H1 (cell line): Measurements from ENCODE around the gene SLFN5. TPM values are rescaled to one million over a fixed set of nuclear protein-coding genes. Genes with fewer than 3 reads are reported as not detected.

ENCODE experiments used
- CTCF ChIA-PET: fragments of 300-600 bp; sonication (Branson Sonifier 250); formaldehyde crosslinking; loops from one replicate; lab custom pipeline; 2021; ENCODE audit not compliant: partially characterized antibody; lab: Charles Lee
- POLR2A ChIA-PET: fragments of 300-600 bp; sonication (Branson Sonifier 250); formaldehyde crosslinking; loops from one replicate; lab custom pipeline; 2021; ENCODE audit warnings: inconsistent platforms; ENCODE audit not compliant: partially characterized antibody; lab: Charles Lee
- DNase-seq, 2 experiments: peaks; one replicate each; pipeline versions ENCODE4 v3.0.0 to v3.0.0-alpha.2; 2010 to 2022; ENCODE audit warnings: low spot score in 2 of 2, low read depth in 1 of 2, mixed read lengths in 1 of 2
- FAIRE-seq: peaks from 2 replicates; lab custom pipeline; 2011; peaks lifted over from hg19 to GRCh38; lab: Jason Lieb, UNC
- H2AFZ ChIP-seq: 2 replicates; pipeline ENCODE4 v1.8.1; 2012; ENCODE audit warnings: low read length, inconsistent platforms
- H2AK5ac ChIP-seq: 2 replicates; pipeline ENCODE4 v1.6.1; 2013; ENCODE audit warnings: low read depth, low read length
- H2BK120ac ChIP-seq: replicated peaks from 2 replicates; pipeline ENCODE3; 2013; ENCODE audit warnings: low read depth, low read length, inconsistent platforms
- H2BK12ac ChIP-seq: 2 replicates; pipeline ENCODE4 v1.6.1; 2013; ENCODE audit warnings: low read depth, low read length
- H2BK15ac ChIP-seq: 2 replicates; pipeline ENCODE4 v1.6.1; 2013; ENCODE audit warnings: low read length
- H2BK20ac ChIP-seq: 2 replicates; pipeline ENCODE4 v1.6.1; 2013; ENCODE audit warnings: low read length
- H2BK5ac ChIP-seq: 2 replicates; pipeline ENCODE4 v1.6.1; 2013; ENCODE audit warnings: low read depth, low read length
- H3K14ac ChIP-seq: 2 replicates; pipeline ENCODE4 v1.6.1; 2013; ENCODE audit warnings: inconsistent platforms; ENCODE audit not compliant: insufficient read length
- H3K18ac ChIP-seq: 2 replicates; pipeline ENCODE4 v1.6.1; 2013; ENCODE audit warnings: low read length; ENCODE audit errors: extremely low read depth
- H3K23ac ChIP-seq: 2 replicates; pipeline ENCODE4 v1.6.1; 2013; ENCODE audit warnings: inconsistent platforms; ENCODE audit not compliant: insufficient read length
- H3K23me2 ChIP-seq: 2 replicates; pipeline ENCODE4 v1.6.1; 2013; ENCODE audit warnings: low read depth, low read length
- H3K27ac ChIP-seq: 2 replicates; pipeline ENCODE4 v1.6.1; 2011; ENCODE audit warnings: low read depth, low read length, inconsistent platforms
- H3K27me3 ChIP-seq, 4 experiments: replicated peaks in 1 of 4; 1 replicate in 1 of 4; 2 replicates in 3 of 4; pipeline versions ENCODE4 v1.6.1 to v1.8.1; 2011 to 2013; ENCODE audit warnings: low read length in 3 of 4, mild to moderate bottlenecking in 3 of 4, inconsistent platforms in 2 of 4, mixed read lengths in 2 of 4, moderate library complexity in 1 of 4; ENCODE audit not compliant: control insufficient read depth in 3 of 4, insufficient read depth in 3 of 4; ENCODE audit errors: extremely low read depth in 1 of 4
- H3K36me3 ChIP-seq, 4 experiments: 2 replicates each; pipeline versions ENCODE4 v1.6.1 to v1.8.1; 2011 to 2013; ENCODE audit warnings: mild to moderate bottlenecking in 4 of 4, low read length in 3 of 4, moderate library complexity in 2 of 4, control low read depth in 1 of 4, inconsistent platforms in 1 of 4; ENCODE audit not compliant: insufficient read depth in 4 of 4, control insufficient read depth in 2 of 4
- H3K4ac ChIP-seq: replicated peaks from 2 replicates; pipeline ENCODE3; 2013; ENCODE audit warnings: low read length, low read depth, mixed read lengths, inconsistent platforms; ENCODE audit not compliant: insufficient read length
- H3K4me1 ChIP-seq, 4 experiments: replicated peaks in 1 of 4; 1 replicate in 1 of 4; 2 replicates in 3 of 4; pipeline versions ENCODE4 v1.6.1 to v1.8.1; 2011 to 2013; ENCODE audit warnings: low read length in 3 of 4, inconsistent platforms in 2 of 4, mixed read lengths in 1 of 4; ENCODE audit not compliant: insufficient read depth in 4 of 4, control insufficient read depth in 3 of 4
- H3K4me2 ChIP-seq, 2 experiments: 2 replicates each; pipeline versions ENCODE4 v1.6.1 to v1.8.1; 2011 to 2013; ENCODE audit warnings: low read depth in 2 of 2, low read length in 2 of 2, control low read depth in 1 of 2, inconsistent platforms in 1 of 2, mild to moderate bottlenecking in 1 of 2; ENCODE audit not compliant: insufficient read depth in 1 of 2
- H3K4me3 ChIP-seq, 4 experiments: fragments of 200-600, 300-600 bp in 1 of 4; sonication (generic), shearing (Covaris generic), sonication (Bioruptor Twin) in 1 of 4; 2 replicates each; pipeline versions ENCODE4 v1.5.1 to v1.8.1; 2011 to 2016; ENCODE audit warnings: low read length in 4 of 4, low read depth in 3 of 4, control low read depth in 2 of 4, inconsistent platforms in 2 of 4, mild to moderate bottlenecking in 2 of 4, mixed read lengths in 1 of 4, moderate library complexity in 1 of 4; ENCODE audit not compliant: insufficient read depth in 2 of 4; ENCODE audit errors: extremely low read depth in 1 of 4
- H3K56ac ChIP-seq: replicated peaks from 2 replicates; pipeline ENCODE3; 2013; ENCODE audit warnings: low read depth, mild to moderate bottlenecking, mixed read lengths, low read length, inconsistent platforms; ENCODE audit not compliant: insufficient read length
- H3K79me1 ChIP-seq: 2 replicates; pipeline ENCODE4 v1.6.1; 2013; ENCODE audit warnings: low read depth, low read length, control low read depth
- H3K79me2 ChIP-seq, 2 experiments: 2 replicates each; pipeline versions ENCODE4 v1.6.1 to v1.8.1; 2012 to 2013; ENCODE audit warnings: low read length in 2 of 2, mild to moderate bottlenecking in 2 of 2, inconsistent platforms in 1 of 2; ENCODE audit not compliant: insufficient read depth in 2 of 2, control insufficient read depth in 1 of 2
- H3K9ac ChIP-seq, 4 experiments: replicated peaks in 1 of 4; 1 replicate in 1 of 4; 2 replicates in 3 of 4; pipeline versions ENCODE4 v1.6.1 to v1.8.1; 2011 to 2013; ENCODE audit warnings: low read depth in 3 of 4, low read length in 3 of 4, control low read depth in 2 of 4, mild to moderate bottlenecking in 2 of 4, moderate library complexity in 2 of 4, inconsistent platforms in 1 of 4; ENCODE audit errors: extremely low read depth in 1 of 4
- H3K9me3 ChIP-seq, 2 experiments: 2 replicates each; pipeline versions ENCODE4 v1.6.1 to v1.8.1; 2012 to 2013; ENCODE audit warnings: mild to moderate bottlenecking in 2 of 2, moderate library complexity in 2 of 2, control low read depth in 1 of 2, inconsistent platforms in 1 of 2, low read depth in 1 of 2, low read length in 1 of 2, mixed read lengths in 1 of 2; ENCODE audit not compliant: insufficient read depth in 2 of 2
- H4K20me1 ChIP-seq, 2 experiments: replicated peaks in 1 of 2; 2 replicates each; pipeline versions ENCODE3 to v1.8.1; 2011 to 2013; ENCODE audit warnings: inconsistent platforms in 2 of 2, low read length in 2 of 2, mild to moderate bottlenecking in 1 of 2; ENCODE audit not compliant: insufficient read depth in 2 of 2, control insufficient read depth in 1 of 2
- H4K5ac ChIP-seq: 2 replicates; pipeline ENCODE4 v1.6.1; 2013; ENCODE audit warnings: low read length, low read depth, mixed read lengths, inconsistent platforms; ENCODE audit not compliant: insufficient read length
- H4K8ac ChIP-seq: 2 replicates; pipeline ENCODE4 v1.8.0; 2013; ENCODE audit warnings: mild to moderate bottlenecking, moderate library complexity, low read length, inconsistent platforms; ENCODE audit not compliant: insufficient read depth; ENCODE audit errors: extremely low read depth
- H4K91ac ChIP-seq: replicated peaks from 2 replicates; pipeline ENCODE3; 2013; ENCODE audit warnings: low read length, mixed read lengths, inconsistent platforms; ENCODE audit not compliant: insufficient read length
- EP300 ChIP-seq, 2 experiments: IDR thresholded peaks; 1 replicate in 1 of 2; 2 replicates in 1 of 2; pipeline ENCODE4 v1.6.1; 2011 to 2012; ENCODE audit warnings: low read depth in 2 of 2, low read length in 2 of 2, mild to moderate bottlenecking in 2 of 2, borderline replicate concordance in 1 of 2, inconsistent platforms in 1 of 2, moderate library complexity in 1 of 2
- JUND ChIP-seq: IDR thresholded peaks from 2 replicates; pipeline ENCODE4 v1.6.1; 2011; ENCODE audit warnings: mild to moderate bottlenecking, improper control_type of control experiment, low read length
- MAFK ChIP-seq: IDR thresholded peaks from 2 replicates; pipeline ENCODE4 v1.6.1; 2012; ENCODE audit warnings: low read depth, mild to moderate bottlenecking, improper control_type of control experiment, low read length
- POU5F1 ChIP-seq: IDR thresholded peaks from 2 replicates; pipeline ENCODE4 v1.6.1; 2011; ENCODE audit warnings: low read depth, mild to moderate bottlenecking, low read length, moderate library complexity
- RBBP5 ChIP-seq: IDR thresholded peaks from 2 replicates; pipeline ENCODE4 v1.7.1; 2012; ENCODE audit warnings: low read depth, mild to moderate bottlenecking, inconsistent platforms, low read length, moderate library complexity, borderline replicate concordance
- RXRA ChIP-seq: IDR thresholded peaks from 2 replicates; pipeline ENCODE4 v1.6.1; 2011; ENCODE audit warnings: low read depth, mild to moderate bottlenecking, low read length, moderate library complexity; ENCODE audit not compliant: insufficient read depth
- TBP ChIP-seq: IDR thresholded peaks from 2 replicates; pipeline ENCODE4 v1.6.1; 2011; ENCODE audit warnings: low read depth, low read length, improper control_type of control experiment
- WGBS, 2 experiments: shearing (Covaris generic) in 1 of 2; methylation state at CpG; one replicate each; pipeline versions ENCODE4 v1.1.6 to v1.1.7; 2013 to 2015; ENCODE audit warnings: low lambda C conversion rate in 2 of 2, mixed read lengths in 2 of 2, inconsistent platforms in 1 of 2, low coverage in 1 of 2, missing lambda C conversion rate in 1 of 2; ENCODE audit not compliant: insufficient replicate concordance in 2 of 2, insufficient coverage in 1 of 2, insufficient read length in 1 of 2; ENCODE audit errors: extremely low coverage in 1 of 2, missing lambda C conversion rate in 1 of 2; 5-methylcytosine and 5-hydroxymethylcytosine counted together
- polyA plus RNA-seq, 7 experiments: library from polyadenylated mRNA; depleted of rRNA in 3 of 7; stranded (reverse) in 5 of 7; unstranded in 2 of 7; fragments of >200 nt in 5 of 7; fragments of 200-250 nt in 2 of 7; gene quantifications; 1 replicate in 5 of 7; 2 replicates in 1 of 7; 4 replicates in 1 of 7; pipeline versions ENCODE4 v1.2.1 to v1.2.3, GENCODE V29; 2011 to 2013; ENCODE audit warnings: missing spikeins in 2 of 7, mixed read lengths in 2 of 7
- total RNA-seq: library from RNA; stranded (reverse); fragmentation: NEBNext Ultra II Directional; extraction: Animal tissue kit (Norgen Biotek cat#: 25700); gene quantifications from 2 replicates; pipeline ENCODE4 v1.2.1, GENCODE V29; 2021
- TF ChIP-seq, protein P1 (sequence below), 3 experiments: IDR thresholded peaks; 1 replicate in 2 of 3; 2 replicates in 1 of 3; pipeline versions ENCODE4 v1.5.1 to v1.6.1; 2011; ENCODE audit warnings: low read length in 3 of 3, mild to moderate bottlenecking in 3 of 3, inconsistent platforms in 2 of 3, low read depth in 1 of 3, moderate library complexity in 1 of 3; ENCODE audit not compliant: insufficient read depth in 1 of 3; ENCODE audit errors: control extremely low read depth in 1 of 3
- TF ChIP-seq, protein P2 (sequence below): IDR thresholded peaks from 2 replicates; pipeline ENCODE4 v1.6.1; 2011; ENCODE audit warnings: low read length, improper control_type of control experiment

Gene SLFN5
- total and polyA plus RNA-seq, 2 of the 8 experiments (the other 6 are each of a cell fraction or from before 2014, with no cell fraction given), result 0.86 to 3.0 TPM

DNA sequence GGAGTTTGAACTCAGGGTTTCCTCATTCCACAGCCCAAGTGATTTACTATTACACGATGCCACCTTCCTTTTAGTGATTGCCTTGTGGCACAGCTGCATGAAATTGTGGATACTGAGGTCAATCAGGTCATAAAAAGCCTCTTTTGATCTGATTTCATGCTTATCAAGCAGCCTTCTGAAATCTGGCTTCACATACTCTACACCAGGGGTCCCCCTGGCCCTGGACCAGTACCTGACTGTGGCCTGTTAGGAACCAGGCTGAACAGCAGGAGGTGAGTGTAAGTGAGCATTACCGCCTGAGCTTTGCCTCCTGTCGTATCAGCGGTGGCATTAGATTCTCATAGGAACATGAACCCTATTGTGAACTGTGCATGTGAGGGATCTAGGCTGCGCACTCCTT is 13.8 kb downstream of the SLFN5 start:
- H3K79me2 ChIP-seq, result no peaks in the 10 kb centered on the region
- no peak overlapping the region for H2AFZ ChIP-seq
- H3K27ac ChIP-seq, result no peak overlapping the region
- no peak overlapping the region for H3K4ac ChIP-seq
- H4K5ac ChIP-seq, result no peak overlapping the region
- no peak overlapping the region for H2BK12ac ChIP-seq
- H4K8ac ChIP-seq, result no peak overlapping the region
- no peak overlapping the region for H3K9ac ChIP-seq
- no peaks in the 10 kb centered on the region for H3K36me3 ChIP-seq
- no peak overlapping the region for H2BK5ac ChIP-seq
- POLR2A ChIA-PET, result interaction anchor here (0.7 kb wide), 1 partner anchor 30 kb away, joined by 3 read pairs; no protein-coding TSS in a partner anchor
- CTCF ChIA-PET, result interaction anchor here (1.1 to 1.8 kb wide), 3 partner anchors 57 to 277 kb away, joined by 3 to 4 read pairs (median 3); no protein-coding TSS in a partner anchor
- H3K14ac ChIP-seq, result no peak overlapping the region
- no peak overlapping the region for H2BK20ac ChIP-seq
- H3K23me2 ChIP-seq, result no peaks in the 10 kb centered on the region
- no peaks in the 10 kb centered on the region for H3K79me1 ChIP-seq
- no peaks in the 10 kb centered on the region for H4K20me1 ChIP-seq
- H2AK5ac ChIP-seq, result no peak overlapping the region
- no peak overlapping the region for H3K4me2 ChIP-seq
- no peak overlapping the region for H3K4me3 ChIP-seq
- no peak overlapping the region for H3K18ac ChIP-seq
- H2BK15ac ChIP-seq, result no peak overlapping the region
- H3K23ac ChIP-seq, result no peak overlapping the region
- H3K4me1 ChIP-seq, result no peaks in the 10 kb centered on the region
- H3K9me3 ChIP-seq, result no peaks in the 10 kb centered on the region
- H2BK120ac ChIP-seq, result no peak overlapping the region
- no peaks in the 10 kb centered on the region for H3K27me3 ChIP-seq
- H3K56ac ChIP-seq, result no peak overlapping the region
- no peak for DNase-seq
- WGBS, 2 experiments, result 76% methylated on average over 5 of the region's 5 CpGs; no CpG with 5 or more reads in 1 of the 2 experiments
- no peak for FAIRE-seq
- H4K91ac ChIP-seq, result no peak overlapping the region
- TF ChIP-seq RXRA (no peak), MAFK (no peak), JUND (no peak), POU5F1 (no peak), EP300 (IDR thresholded peaks at IDR 0.05; ENCODE audit: borderline replicate concordance in 1 of 2, low read depth in 2 of 2, low read length in 2 of 2) (no peak), TBP (no peak), RBBP5 (no peak)
- TF ChIP-seq, protein P1, sequence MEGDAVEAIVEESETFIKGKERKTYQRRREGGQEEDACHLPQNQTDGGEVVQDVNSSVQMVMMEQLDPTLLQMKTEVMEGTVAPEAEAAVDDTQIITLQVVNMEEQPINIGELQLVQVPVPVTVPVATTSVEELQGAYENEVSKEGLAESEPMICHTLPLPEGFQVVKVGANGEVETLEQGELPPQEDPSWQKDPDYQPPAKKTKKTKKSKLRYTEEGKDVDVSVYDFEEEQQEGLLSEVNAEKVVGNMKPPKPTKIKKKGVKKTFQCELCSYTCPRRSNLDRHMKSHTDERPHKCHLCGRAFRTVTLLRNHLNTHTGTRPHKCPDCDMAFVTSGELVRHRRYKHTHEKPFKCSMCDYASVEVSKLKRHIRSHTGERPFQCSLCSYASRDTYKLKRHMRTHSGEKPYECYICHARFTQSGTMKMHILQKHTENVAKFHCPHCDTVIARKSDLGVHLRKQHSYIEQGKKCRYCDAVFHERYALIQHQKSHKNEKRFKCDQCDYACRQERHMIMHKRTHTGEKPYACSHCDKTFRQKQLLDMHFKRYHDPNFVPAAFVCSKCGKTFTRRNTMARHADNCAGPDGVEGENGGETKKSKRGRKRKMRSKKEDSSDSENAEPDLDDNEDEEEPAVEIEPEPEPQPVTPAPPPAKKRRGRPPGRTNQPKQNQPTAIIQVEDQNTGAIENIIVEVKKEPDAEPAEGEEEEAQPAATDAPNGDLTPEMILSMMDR (IDR thresholded peaks at IDR 0.05; ENCODE audit: control extremely low read depth in 1 of 3, insufficient read depth in 1 of 3, low read depth in 1 of 3, low read length in 3 of 3), result 0 out of 4 replicates have a peak, but pooled peaks of 1 of the 3 experiments have one; percentile 8
- TF ChIP-seq, protein P2, sequence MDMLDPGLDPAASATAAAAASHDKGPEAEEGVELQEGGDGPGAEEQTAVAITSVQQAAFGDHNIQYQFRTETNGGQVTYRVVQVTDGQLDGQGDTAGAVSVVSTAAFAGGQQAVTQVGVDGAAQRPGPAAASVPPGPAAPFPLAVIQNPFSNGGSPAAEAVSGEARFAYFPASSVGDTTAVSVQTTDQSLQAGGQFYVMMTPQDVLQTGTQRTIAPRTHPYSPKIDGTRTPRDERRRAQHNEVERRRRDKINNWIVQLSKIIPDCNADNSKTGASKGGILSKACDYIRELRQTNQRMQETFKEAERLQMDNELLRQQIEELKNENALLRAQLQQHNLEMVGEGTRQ, result no peak
